Transverse colon (tissue), 4 donors: ENCODE results near the gene TRUB1.
"Not testable (repeated sequence)": the region's sequence is repeated elsewhere in the genome, so short reads cannot be mapped to it uniquely, and the experiment has no call there.

Experiments
- EP300 ChIP-seq: sonication (generic); formaldehyde crosslinking; IDR thresholded peaks from one replicate; pipeline ENCODE4 v1.6.1; 2017; ENCODE audit warnings: antibody characterized with exemption, low read depth
- POLR2A ChIP-seq: fragments of 450-650 bp; IDR thresholded peaks from one replicate; pipeline ENCODE4 v1.6.1; 2016; ENCODE audit warnings: antibody characterized with exemption, mild to moderate bottlenecking, moderate library complexity
- POLR2AphosphoS5 ChIP-seq, 3 donors: sonication (generic); formaldehyde crosslinking; IDR thresholded peaks; one replicate each; pipeline ENCODE4 v1.6.1; 2016; ENCODE audit warnings: antibody characterized with exemption in 3 of 3
- TF ChIP-seq, protein P1 (sequence below), 5 experiments: fragments of 200-600 bp in 3 of 5; fragments of 450-650 bp in 2 of 5; sonication (generic) in 3 of 5; IDR thresholded peaks; 1 replicate in 2 of 5; 2 replicates in 3 of 5; pipeline ENCODE4 v1.5.1; 2016 to 2017; ENCODE audit warnings: antibody characterized with exemption in 5 of 5, inconsistent platforms in 3 of 5, mild to moderate bottlenecking in 2 of 5, moderate library complexity in 1 of 5

- not testable (repeated sequence) for TF ChIP-seq POLR2A; EP300; POLR2AphosphoS5 (IDR thresholded peaks at IDR 0.05)
- TF ChIP-seq, protein P1, sequence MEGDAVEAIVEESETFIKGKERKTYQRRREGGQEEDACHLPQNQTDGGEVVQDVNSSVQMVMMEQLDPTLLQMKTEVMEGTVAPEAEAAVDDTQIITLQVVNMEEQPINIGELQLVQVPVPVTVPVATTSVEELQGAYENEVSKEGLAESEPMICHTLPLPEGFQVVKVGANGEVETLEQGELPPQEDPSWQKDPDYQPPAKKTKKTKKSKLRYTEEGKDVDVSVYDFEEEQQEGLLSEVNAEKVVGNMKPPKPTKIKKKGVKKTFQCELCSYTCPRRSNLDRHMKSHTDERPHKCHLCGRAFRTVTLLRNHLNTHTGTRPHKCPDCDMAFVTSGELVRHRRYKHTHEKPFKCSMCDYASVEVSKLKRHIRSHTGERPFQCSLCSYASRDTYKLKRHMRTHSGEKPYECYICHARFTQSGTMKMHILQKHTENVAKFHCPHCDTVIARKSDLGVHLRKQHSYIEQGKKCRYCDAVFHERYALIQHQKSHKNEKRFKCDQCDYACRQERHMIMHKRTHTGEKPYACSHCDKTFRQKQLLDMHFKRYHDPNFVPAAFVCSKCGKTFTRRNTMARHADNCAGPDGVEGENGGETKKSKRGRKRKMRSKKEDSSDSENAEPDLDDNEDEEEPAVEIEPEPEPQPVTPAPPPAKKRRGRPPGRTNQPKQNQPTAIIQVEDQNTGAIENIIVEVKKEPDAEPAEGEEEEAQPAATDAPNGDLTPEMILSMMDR (IDR thresholded peaks at IDR 0.05): not testable (repeated sequence)
These were observed 41.0 kb upstream of the TRUB1 start for GRCh38 chr10:114897011-114897410.
